Activated CD8-positive, alpha-beta T cell treated with anti-CD3 and anti-CD28 coated beads for 36 hours (primary cell): ENCODE measurements around the gene KAZN. TPM values are rescaled to one million over a fixed set of nuclear protein-coding genes. Genes with fewer than 3 reads are reported as not detected.

Source experiments
- ATAC-seq: fragments of 200-7000 bp; cut with Tn5 transposase; one replicate; pipeline ENCODE4 v1.10.0; 2021; ENCODE audit warnings: mild to moderate bottlenecking, moderate library complexity
- CTCF ChIA-PET: fragments of 350-600 bp; sonication (Branson Sonifier 250); formaldehyde crosslinking; loops from one replicate; lab custom pipeline; 2021; ENCODE audit warnings: antibody characterized with exemption; lab: Charles Lee
- POLR2A ChIA-PET: fragments of 350-600 bp; sonication (Branson Sonifier 250); formaldehyde crosslinking; loops from one replicate; lab custom pipeline; 2021; ENCODE audit warnings: antibody characterized with exemption; lab: Charles Lee
- DNase-seq: peaks from one replicate; pipeline ENCODE4 v3.0.0-alpha.2; 2020
- H3K27ac Mint-ChIP-seq: one replicate; pipeline ENCODE4 v1.8.0; 2021; ENCODE audit warnings: mild to moderate bottlenecking, mixed read lengths
- H3K27me3 Mint-ChIP-seq: one replicate; pipeline ENCODE4 v1.8.0; 2021; ENCODE audit warnings: mixed read lengths
- H3K36me3 Mint-ChIP-seq: one replicate; pipeline ENCODE4 v1.8.0; 2021; ENCODE audit warnings: low read depth, mixed read lengths
- H3K4me1 Mint-ChIP-seq: one replicate; pipeline ENCODE4 v1.8.0; 2021; ENCODE audit warnings: low read depth, mixed read lengths
- H3K4me3 Mint-ChIP-seq: one replicate; pipeline ENCODE4 v1.8.0; 2021; ENCODE audit warnings: mild to moderate bottlenecking, moderate library complexity, mixed read lengths
- H3K9me3 Mint-ChIP-seq: one replicate; pipeline ENCODE4 v1.8.0; 2021; ENCODE audit warnings: mixed read lengths
- intact Hi-C: fragments of 100-400 bp; cut with micrococcal nuclease; formaldehyde crosslinking; loops from one replicate; pipeline ENCODE4 v1.10.0; 2022
- total RNA-seq, 2 experiments: library from RNA; stranded (reverse); gene quantifications; one replicate each; pipeline ENCODE4 v1.2.3, GENCODE V29; 2021
- TF ChIP-seq, protein P1 (sequence below): fragments of 200-600 bp; IDR thresholded peaks from one replicate; pipeline ENCODE4 v1.8.0; 2022; ENCODE audit warnings: antibody characterized with exemption, mild to moderate bottlenecking

The KAZN gene
- total RNA-seq, 2 experiments from 2014 or later: 1.7 to 1.9 TPM

DNA sequence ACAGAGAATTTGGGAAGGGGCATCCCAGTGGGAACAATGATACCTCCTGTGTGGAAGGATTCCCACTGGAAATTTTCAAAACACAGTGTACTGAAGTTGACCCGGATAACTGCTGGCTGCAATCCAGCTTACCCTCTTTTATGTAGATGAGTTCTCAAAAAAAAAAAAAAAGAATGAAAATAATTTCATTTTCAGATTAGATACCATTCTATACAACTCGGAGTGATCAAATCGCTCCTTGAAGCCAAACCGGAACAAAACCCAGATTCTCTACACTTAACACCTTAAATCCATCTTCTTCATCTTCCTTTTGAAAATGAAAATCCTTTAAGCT, 69.1 kb downstream of the KAZN start:
- TF ChIP-seq, protein P1, sequence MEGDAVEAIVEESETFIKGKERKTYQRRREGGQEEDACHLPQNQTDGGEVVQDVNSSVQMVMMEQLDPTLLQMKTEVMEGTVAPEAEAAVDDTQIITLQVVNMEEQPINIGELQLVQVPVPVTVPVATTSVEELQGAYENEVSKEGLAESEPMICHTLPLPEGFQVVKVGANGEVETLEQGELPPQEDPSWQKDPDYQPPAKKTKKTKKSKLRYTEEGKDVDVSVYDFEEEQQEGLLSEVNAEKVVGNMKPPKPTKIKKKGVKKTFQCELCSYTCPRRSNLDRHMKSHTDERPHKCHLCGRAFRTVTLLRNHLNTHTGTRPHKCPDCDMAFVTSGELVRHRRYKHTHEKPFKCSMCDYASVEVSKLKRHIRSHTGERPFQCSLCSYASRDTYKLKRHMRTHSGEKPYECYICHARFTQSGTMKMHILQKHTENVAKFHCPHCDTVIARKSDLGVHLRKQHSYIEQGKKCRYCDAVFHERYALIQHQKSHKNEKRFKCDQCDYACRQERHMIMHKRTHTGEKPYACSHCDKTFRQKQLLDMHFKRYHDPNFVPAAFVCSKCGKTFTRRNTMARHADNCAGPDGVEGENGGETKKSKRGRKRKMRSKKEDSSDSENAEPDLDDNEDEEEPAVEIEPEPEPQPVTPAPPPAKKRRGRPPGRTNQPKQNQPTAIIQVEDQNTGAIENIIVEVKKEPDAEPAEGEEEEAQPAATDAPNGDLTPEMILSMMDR: no peak
- H3K36me3 Mint-ChIP-seq: no peaks in the 10 kb centered on the region
- POLR2A ChIA-PET: no interaction called here
- no peaks in the 10 kb centered on the region for H3K9me3 Mint-ChIP-seq
- intact Hi-C loops: no loop called here
- DNase-seq (no peak), ATAC-seq (no peak)
- H3K27ac Mint-ChIP-seq: no peak overlapping the region
- no peak overlapping the region for H3K4me3 Mint-ChIP-seq
- no peaks in the 10 kb centered on the region for H3K4me1 Mint-ChIP-seq
- H3K27me3 Mint-ChIP-seq: peaks cover 1% of the 10 kb centered on the region
- CTCF ChIA-PET: no interaction called here

DNA sequence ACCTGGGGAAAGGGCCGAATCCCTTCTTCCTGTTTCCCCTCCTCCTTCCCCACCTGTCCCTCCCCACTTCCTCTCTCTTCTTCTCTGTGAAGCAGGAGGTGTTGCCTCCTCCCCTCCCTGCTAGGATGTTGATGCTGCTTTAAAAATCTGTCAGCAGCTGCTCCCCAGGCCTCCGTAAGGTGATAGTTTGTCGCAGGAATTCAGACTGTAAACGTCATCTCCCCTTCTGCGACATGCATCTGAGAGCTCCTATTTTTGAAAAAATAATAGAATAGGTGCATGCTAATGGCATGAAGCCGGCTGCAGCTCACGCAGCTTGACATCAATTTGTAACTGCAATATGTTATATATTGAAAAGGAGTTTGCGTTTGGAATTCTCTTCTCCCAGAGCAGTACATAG, 70.1 kb downstream of the KAZN start:
- ATAC-seq: no peak

DNA sequence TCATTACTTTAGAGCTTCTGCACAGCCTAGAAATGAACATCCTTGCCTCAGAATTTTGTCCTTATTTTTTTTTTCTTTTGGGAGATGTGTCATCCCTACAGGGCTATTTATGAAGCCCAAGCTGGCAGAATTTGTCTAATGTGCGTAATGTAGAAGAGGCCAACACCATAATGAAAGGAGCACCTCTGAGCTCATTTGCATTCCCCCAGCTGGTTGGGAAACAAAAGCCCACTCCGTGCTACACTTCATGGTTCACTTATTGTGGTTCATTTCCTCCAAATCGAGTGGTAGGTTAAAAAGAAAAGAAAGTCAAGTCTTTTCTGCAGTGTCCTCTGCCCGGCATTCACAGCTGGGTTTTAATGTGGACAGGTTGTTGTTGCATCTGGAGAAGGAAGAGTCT, 73.5 kb downstream of the KAZN start:
- DNase-seq (no peak), ATAC-seq (no peak)
- intact Hi-C loops: no loop called here
- Mint-ChIP-seq H3K27ac (no peak overlapping the region), H3K9me3 (no peaks in the 10 kb centered on the region), H3K27me3 (no peaks in the 10 kb centered on the region), H3K4me3 (no peak overlapping the region), H3K4me1 (no peaks in the 10 kb centered on the region), H3K36me3 (no peaks in the 10 kb centered on the region)
- TF ChIP-seq, protein P1: no peak
- POLR2A ChIA-PET: no interaction called here
- CTCF ChIA-PET: no interaction called here

More for the DNA sequence above, 70.1 kb downstream of the KAZN start:
- Mint-ChIP-seq H3K4me1 (no peaks in the 10 kb centered on the region), H3K27ac (no peak overlapping the region), H3K36me3 (no peaks in the 10 kb centered on the region), H3K27me3 (peaks cover 1% of the 10 kb centered on the region), H3K4me3 (no peak overlapping the region), H3K9me3 (no peaks in the 10 kb centered on the region)
- TF ChIP-seq, protein P1: no peak
- intact Hi-C loops: no loop called here
- ChIA-PET POLR2A (no interaction called here), CTCF (no interaction called here)
- DNase-seq: no peak

DNA sequence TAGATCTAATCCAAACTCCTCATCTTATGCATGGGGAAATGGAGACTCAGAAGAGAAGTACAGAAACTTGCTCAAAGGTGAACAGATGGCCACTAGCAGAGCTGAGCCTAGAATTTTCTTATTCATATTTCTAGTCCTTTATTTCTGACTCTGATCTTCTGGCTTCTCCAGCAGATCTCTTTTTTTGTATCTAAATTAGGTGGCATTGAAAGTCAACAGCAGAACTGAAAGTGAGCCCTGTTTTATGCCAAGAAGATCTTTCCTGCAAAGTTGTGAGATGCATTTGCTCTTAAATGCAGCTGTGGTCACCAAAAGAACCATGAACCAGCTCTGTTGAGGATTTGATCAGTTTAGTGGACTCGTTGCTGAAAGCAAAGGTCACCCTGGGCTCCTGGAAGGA, 75.5 kb downstream of the KAZN start:
- TF ChIP-seq, protein P1: no peak
- CTCF ChIA-PET: no interaction called here
- H3K4me1 Mint-ChIP-seq: no peaks in the 10 kb centered on the region
- no peaks in the 10 kb centered on the region for H3K36me3 Mint-ChIP-seq
- H3K27ac Mint-ChIP-seq: no peak overlapping the region
- no peaks in the 10 kb centered on the region for H3K9me3 Mint-ChIP-seq
- H3K4me3 Mint-ChIP-seq: no peak overlapping the region
- POLR2A ChIA-PET: no interaction called here
- ATAC-seq (no peak), DNase-seq (no peak)
- H3K27me3 Mint-ChIP-seq: no peaks in the 10 kb centered on the region
- intact Hi-C loops: no loop called here

DNA sequence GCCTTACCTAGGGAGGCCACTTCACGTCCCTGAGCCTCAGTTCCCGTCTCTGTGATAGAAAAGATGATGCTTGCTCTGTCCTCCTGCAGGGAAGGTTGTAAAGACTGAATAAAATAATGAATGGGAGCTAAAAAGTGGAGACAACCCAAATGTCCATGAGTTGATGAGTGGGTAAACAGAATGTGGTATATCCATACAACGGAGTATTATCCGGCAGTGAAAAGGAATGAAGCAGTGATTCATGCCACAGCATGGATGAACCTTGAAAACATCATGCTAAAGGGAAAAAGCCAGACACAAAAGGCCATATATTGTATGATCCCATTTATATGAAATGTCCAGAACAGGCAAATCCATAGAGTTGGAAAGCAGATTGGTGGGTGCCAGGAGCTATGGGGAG, 77.9 kb downstream of the KAZN start:
- ATAC-seq (no peak), DNase-seq (no peak)
- Mint-ChIP-seq H3K9me3 (no peaks in the 10 kb centered on the region), H3K36me3 (no peaks in the 10 kb centered on the region), H3K4me3 (no peak overlapping the region), H3K27ac (no peak overlapping the region), H3K4me1 (no peaks in the 10 kb centered on the region), H3K27me3 (no peaks in the 10 kb centered on the region)
- TF ChIP-seq, protein P1: no peak
- intact Hi-C loops: no loop called here
- ChIA-PET CTCF (no interaction called here), POLR2A (interaction anchor here (1.0 kb wide), 1 partner anchor 17 kb away, joined by 3 read pairs; no protein-coding TSS in a partner anchor)
